Panc1 (cell line): ENCODE results near the gene PCDHA7.

Experiments
- CTCF ChIP-seq: fragments of 450-650 bp; IDR thresholded peaks from 2 replicates; pipeline ENCODE4 v1.5.1; 2017; ENCODE audit warnings: mild to moderate bottlenecking
- REST ChIP-seq, 2 experiments: IDR thresholded peaks; 2 replicates each; pipeline ENCODE4 v1.6.1; 2011 to 2012; ENCODE audit warnings: low read depth in 2 of 2, control low read depth in 1 of 2, low read length in 1 of 2, mild to moderate bottlenecking in 1 of 2, moderate library complexity in 1 of 2; ENCODE audit not compliant: insufficient read depth in 1 of 2

GRCh38 chr5:140835622-140836510, 1.8 kb downstream of the PCDHA7 start:
- TF ChIP-seq CTCF (no peak), REST (IDR thresholded peaks at IDR 0.05; ENCODE audit: insufficient read depth in 1 of 2, low read depth in 2 of 2, low read length in 1 of 2) (no peak)
